GM18502 (cell line): Measurements from ENCODE around the gene YBX1.
"Not testable (repeated sequence)": the region's sequence is repeated elsewhere in the genome, so short reads cannot be mapped to it uniquely, and the experiment has no call there.

Experiments
- ATAC-seq: cut with Tn5 transposase; IDR thresholded peaks from one replicate; pipeline ENCODE4 v1.9.1; 2021; ENCODE audit warnings: mild to moderate bottlenecking; ENCODE audit not compliant: unreplicated experiment, poor library complexity

YBX1 gene

GRCh38 chr1:42746436-42747105, 64.4 kb downstream of the YBX1 start:
- ATAC-seq = no peak

DNA sequence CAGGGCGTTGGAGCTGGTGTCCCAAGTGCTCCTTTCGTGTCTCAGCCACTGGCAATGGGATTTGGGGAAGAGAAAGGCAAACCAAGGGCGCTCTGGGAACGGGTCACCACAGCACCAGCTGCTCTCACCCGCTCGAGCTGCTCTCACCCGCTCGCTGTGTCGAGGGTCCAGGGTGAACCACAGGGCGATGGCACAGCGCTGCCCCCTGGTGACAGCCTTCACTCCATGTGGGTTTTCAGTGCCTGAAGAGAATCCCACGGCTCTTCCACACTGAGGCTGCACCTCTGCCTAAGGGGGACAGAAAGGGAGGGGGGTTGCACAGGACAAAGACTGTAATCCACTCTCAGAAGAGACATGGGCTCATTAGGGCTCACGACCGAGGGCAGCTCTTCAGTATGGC, 64.9 kb downstream of the YBX1 start:
- ATAC-seq = no peak

DNA sequence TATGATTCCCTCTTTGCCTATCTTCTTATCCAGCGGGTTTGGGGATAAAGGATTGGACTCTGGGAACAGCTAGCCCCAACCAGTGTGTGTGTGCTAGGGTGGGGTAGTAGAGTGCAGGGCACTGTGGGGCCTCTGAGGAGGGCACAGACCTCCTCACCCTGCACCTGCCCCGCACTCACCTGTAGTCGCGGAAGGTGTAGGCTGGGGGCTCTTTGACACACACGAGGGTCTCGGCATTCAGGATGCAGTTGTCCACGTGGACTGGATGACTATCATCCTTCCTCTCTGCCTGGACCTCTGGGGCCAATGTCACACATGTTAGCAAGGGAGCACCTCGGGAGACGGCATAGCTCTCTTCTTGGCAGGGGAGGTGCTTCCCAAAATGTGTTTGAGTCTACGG, 65.8 kb downstream of the YBX1 start:
- ATAC-seq = no peak

- ATAC-seq = no peak
Observed at GRCh38 chr1:42748461-42749410, 66.5 kb downstream of the YBX1 start.

DNA sequence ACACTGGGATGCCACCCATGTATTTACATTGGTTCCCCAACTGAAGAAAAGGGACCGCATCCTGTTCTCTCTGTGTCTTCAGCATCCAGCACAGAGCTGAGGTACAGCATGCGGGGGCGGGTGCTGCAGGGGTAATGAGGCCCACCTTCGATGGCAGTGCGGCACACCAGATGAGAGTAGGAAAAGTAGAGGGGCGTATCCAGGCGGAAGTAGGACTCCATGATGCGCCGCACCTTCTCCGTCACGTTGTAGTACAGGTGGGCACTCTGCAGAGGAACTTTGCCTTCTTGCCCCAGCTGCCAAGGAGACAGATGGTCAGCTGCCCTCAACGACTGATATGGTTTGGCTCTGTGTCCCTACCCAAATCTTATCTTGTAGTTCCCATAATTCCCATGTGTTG, 67.8 kb downstream of the YBX1 start:
- no peak for ATAC-seq

GRCh38 chr1:42751511-42752070, 69.4 kb downstream of the YBX1 start:
- ATAC-seq = not testable (repeated sequence)

- no peak for ATAC-seq
Observed at GRCh38 chr1:42752284-42752683, 70.1 kb downstream of the YBX1 start.

- ATAC-seq = no peak
Observed at GRCh38 chr1:42753070-42753469, 70.9 kb downstream of the YBX1 start.
